GM12864 (cell line): ENCODE data around the gene ALG1.
"Not testable (repeated sequence)": the region's sequence is repeated elsewhere in the genome, so short reads cannot be mapped to it uniquely, and the experiment has no call there.

ENCODE experiments used
- DNase-seq: peaks from one replicate; pipeline ENCODE4 v3.0.0-alpha.2; 2011; ENCODE audit warnings: low read depth
- H3K4me3 ChIP-seq: 2 replicates; pipeline ENCODE4 v1.5.1; 2011; ENCODE audit warnings: mild to moderate bottlenecking, low read depth, low read length, control low read depth
- CTCF ChIP-seq: IDR thresholded peaks from 2 replicates; pipeline ENCODE4 v1.5.1; 2011; ENCODE audit warnings: low read depth, mild to moderate bottlenecking, moderate library complexity, low read length, control low read depth, inconsistent platforms; ENCODE audit errors: missing control alignments

Gene ALG1

GRCh38 chr16:5073279-5073629 is 1.6 kb downstream of the ALG1 start:
- no peak for DNase-seq
- no peak for TF ChIP-seq CTCF
- H3K4me3 ChIP-seq: no peak overlapping the region

- H3K4me3 ChIP-seq, DNase-seq: not testable (repeated sequence)
Measured at GRCh38 chr16:5073771-5074170, 2.1 kb downstream of the ALG1 start.

- no peak for TF ChIP-seq CTCF
- H3K4me3 ChIP-seq: no peak overlapping the region
- no peak for DNase-seq
Measured at GRCh38 chr16:5075637-5076036, 4.0 kb downstream of the ALG1 start.

DNA sequence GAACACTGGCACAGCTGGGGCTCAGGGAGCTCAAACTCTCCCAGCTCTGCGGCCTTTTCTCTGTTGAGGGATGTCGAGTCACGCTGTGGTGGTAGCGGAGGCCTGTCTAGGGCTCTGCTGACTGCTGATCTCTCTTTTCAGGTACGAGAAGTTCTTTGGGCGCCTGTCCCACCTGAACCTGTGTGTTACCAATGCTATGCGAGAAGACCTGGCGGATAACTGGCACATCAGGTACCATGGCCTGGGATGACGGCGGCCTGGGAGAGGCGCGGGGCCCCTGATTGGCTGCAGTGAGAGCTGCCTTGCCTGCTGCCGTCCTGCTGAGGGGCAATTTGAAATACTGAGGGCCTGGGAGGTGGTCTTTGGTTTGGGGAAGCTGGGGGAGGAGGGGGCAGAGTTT is 5.7 kb downstream of the ALG1 start:
- TF ChIP-seq CTCF: no peak
- no peak for DNase-seq
- no peak overlapping the region for H3K4me3 ChIP-seq

- H3K4me3 ChIP-seq: no peak overlapping the region
- no peak for TF ChIP-seq CTCF
- no peak for DNase-seq
Measured at GRCh38 chr16:5078626-5079025, 7.0 kb downstream of the ALG1 start.

- DNase-seq, H3K4me3 ChIP-seq: not testable (repeated sequence)
Measured at GRCh38 chr16:5080461-5080860, 8.8 kb downstream of the ALG1 start.

- DNase-seq, H3K4me3 ChIP-seq: not testable (repeated sequence)
Measured at GRCh38 chr16:5080996-5081395, 9.4 kb downstream of the ALG1 start.

- not testable (repeated sequence) for H3K4me3 ChIP-seq, DNase-seq
Measured at GRCh38 chr16:5083646-5084045, 12.0 kb downstream of the ALG1 start.

GRCh38 chr16:5084099-5084731 is 12.6 kb downstream of the ALG1 start:
- not testable (repeated sequence) for DNase-seq, H3K4me3 ChIP-seq

DNA sequence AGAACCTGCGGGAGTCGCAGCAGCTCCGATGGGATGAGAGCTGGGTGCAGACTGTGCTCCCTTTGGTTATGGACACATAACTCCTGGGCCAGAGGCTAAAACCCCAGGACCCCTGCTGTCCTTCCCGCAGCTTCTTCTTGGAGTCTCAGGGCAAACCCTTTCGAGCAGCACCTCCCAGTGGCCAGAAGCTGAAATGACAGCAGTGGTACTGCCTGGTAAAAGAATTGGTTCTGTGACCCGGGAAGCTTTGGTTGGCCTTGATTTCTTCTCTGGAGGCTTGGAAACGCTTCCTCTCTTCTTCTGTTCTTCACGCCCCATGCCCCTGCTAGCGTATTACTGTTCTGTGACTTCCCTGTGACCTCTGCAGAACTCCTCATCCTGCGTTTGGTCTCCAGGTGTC is 13.2 kb downstream of the ALG1 start:
- peak; percentile 25 for DNase-seq
- TF ChIP-seq CTCF: peak; percentile 82
- H3K4me3 ChIP-seq: not testable (repeated sequence)

DNA sequence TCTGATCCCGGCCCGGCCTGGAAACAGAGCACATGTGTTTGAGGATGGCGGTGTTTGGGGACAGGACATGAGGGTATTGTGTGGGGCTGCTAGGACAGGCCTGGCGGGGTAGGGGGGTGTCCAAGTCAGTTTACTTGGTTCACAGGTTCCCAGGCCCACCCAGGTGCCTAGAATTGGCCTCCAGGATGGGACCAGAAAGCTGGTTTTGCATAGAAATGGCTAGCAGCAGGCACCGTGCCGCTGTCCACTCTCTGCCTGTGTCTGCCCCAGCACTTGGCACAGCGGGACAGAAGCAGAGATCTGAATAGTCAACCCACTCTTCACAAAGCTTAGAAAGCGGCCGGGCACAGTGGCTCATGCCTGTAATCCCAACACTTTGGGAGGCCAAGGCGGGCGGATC is 14.1 kb downstream of the ALG1 start:
- not testable (repeated sequence) for DNase-seq, H3K4me3 ChIP-seq

- DNase-seq, H3K4me3 ChIP-seq: not testable (repeated sequence)
Measured at GRCh38 chr16:5088086-5088790, 16.6 kb downstream of the ALG1 start.

DNA sequence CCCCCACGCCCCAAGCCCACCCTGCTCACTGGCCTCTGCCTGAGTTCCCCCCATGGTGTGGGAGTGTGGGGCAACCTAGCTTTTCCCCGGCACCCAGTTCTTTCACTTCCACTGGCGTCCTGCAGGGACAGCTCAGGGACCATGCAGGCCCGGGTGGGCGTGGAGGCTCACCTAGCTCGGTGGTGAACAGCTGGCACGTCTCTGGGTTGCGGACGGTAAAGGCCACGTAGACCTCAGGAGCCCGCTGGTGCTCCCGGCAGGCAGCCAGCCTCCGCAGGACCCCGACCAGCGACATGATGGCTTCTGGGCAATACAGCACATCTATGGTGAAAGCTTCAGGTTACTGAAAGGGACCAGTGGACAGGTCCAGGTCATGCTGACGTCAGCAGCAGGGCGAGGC is 17.3 kb downstream of the ALG1 start:
- not testable (repeated sequence) for H3K4me3 ChIP-seq, DNase-seq
